ENCODE measurements around the gene JAML.

GRCh38 chr11:118171269-118172062, 53.3 kb downstream of the JAML start:
- TF ChIP-seq SIN3A (IDR thresholded peaks at IDR 0.05; ENCODE audit: borderline replicate concordance in 2 of 2, control insufficient read depth in 1 of 2, low read depth in 2 of 2, low read length in 2 of 2) (no peak), CTBP1 (IDR thresholded peaks at IDR 0.05; ENCODE audit: borderline replicate concordance) (no peak), NUFIP1 (IDR thresholded peaks at IDR 0.05; ENCODE audit: partially characterized antibody) (no peak), FUS (optimal IDR thresholded peaks at IDR 0.05; ENCODE audit: low read depth, low read length) (no peak), FOXJ2 (tag; IDR thresholded peaks at IDR 0.05) (no peak), FOXP4 (CRISPR knock-in tag; IDR thresholded peaks at IDR 0.05; ENCODE audit: borderline replicate concordance) (no peak), MEIS2 (IDR thresholded peaks at IDR 0.05; ENCODE audit: partially characterized antibody) (no peak)
- TF ChIP-seq, protein P1, sequence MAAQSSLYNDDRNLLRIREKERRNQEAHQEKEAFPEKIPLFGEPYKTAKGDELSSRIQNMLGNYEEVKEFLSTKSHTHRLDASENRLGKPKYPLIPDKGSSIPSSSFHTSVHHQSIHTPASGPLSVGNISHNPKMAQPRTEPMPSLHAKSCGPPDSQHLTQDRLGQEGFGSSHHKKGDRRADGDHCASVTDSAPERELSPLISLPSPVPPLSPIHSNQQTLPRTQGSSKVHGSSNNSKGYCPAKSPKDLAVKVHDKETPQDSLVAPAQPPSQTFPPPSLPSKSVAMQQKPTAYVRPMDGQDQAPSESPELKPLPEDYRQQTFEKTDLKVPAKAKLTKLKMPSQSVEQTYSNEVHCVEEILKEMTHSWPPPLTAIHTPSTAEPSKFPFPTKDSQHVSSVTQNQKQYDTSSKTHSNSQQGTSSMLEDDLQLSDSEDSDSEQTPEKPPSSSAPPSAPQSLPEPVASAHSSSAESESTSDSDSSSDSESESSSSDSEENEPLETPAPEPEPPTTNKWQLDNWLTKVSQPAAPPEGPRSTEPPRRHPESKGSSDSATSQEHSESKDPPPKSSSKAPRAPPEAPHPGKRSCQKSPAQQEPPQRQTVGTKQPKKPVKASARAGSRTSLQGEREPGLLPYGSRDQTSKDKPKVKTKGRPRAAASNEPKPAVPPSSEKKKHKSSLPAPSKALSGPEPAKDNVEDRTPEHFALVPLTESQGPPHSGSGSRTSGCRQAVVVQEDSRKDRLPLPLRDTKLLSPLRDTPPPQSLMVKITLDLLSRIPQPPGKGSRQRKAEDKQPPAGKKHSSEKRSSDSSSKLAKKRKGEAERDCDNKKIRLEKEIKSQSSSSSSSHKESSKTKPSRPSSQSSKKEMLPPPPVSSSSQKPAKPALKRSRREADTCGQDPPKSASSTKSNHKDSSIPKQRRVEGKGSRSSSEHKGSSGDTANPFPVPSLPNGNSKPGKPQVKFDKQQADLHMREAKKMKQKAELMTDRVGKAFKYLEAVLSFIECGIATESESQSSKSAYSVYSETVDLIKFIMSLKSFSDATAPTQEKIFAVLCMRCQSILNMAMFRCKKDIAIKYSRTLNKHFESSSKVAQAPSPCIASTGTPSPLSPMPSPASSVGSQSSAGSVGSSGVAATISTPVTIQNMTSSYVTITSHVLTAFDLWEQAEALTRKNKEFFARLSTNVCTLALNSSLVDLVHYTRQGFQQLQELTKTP (IDR thresholded peaks at IDR 0.05; ENCODE audit: low read depth in 1 of 2, partially characterized antibody in 2 of 2): no peak
- TF ChIP-seq, protein P2, sequence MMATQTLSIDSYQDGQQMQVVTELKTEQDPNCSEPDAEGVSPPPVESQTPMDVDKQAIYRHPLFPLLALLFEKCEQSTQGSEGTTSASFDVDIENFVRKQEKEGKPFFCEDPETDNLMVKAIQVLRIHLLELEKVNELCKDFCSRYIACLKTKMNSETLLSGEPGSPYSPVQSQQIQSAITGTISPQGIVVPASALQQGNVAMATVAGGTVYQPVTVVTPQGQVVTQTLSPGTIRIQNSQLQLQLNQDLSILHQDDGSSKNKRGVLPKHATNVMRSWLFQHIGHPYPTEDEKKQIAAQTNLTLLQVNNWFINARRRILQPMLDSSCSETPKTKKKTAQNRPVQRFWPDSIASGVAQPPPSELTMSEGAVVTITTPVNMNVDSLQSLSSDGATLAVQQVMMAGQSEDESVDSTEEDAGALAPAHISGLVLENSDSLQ (IDR thresholded peaks at IDR 0.05): no peak
